Smooth muscle cell of the umbilical artery (primary cell): ENCODE results near the gene EPHA4. TPM values are rescaled to one million over a fixed set of nuclear protein-coding genes. Genes with fewer than 3 reads are reported as not detected.

Source experiments
- total RNA-seq: library from RNA; depleted of rRNA; stranded (reverse); fragments of >200 nt; gene quantifications from 2 replicates; pipeline ENCODE4 v1.2.3, GENCODE V29; 2014

Gene EPHA4
- total RNA-seq = 24.5 and 34.4 TPM in 2 replicates

DNA sequence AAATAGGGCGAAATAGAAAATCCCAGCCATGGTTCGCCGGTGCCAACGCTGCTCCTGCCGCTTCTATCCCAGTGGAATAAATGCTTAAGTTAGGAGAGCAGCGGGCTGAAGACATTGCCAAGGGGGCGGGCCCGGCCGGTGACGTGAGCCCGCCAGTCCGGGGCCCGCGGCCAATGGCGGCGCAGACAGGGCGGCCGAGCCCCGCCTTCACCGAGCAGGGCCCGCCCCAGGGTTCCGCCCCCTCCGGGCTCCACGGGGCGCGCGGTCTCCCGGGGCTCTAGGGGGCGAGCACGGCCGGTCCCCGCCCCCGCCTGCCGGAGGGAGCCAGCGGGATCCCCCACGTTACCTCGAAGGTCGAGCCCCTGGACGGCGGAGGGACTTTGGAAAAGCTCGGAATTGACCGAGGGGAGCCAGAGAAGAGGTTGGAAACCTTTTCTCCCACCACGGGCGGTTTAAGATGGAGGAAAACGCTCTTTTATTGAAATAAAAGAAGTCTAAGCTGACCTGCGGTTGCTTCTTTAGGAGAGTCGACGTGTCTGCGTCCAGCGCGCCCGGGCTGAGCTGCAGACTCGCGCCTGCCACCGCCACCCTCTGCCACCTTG, at the start of gene EPHA4:
EPHA4 (minus strand) TSS at position 86 of the 602 bp plus-strand sequence; CDS start at position 30, 56 bp downstream.

